Activated CD8-positive, alpha-beta memory T cell treated with anti-CD3 and anti-CD28 coated beads for 4 hours (primary cell): ENCODE results near the gene DENND11.
"Not testable (repeated sequence)": the region's sequence is repeated elsewhere in the genome, so short reads cannot be mapped to it uniquely, and the experiment has no call there.

Experiments
- DNase-seq, 2 donors: peaks; one replicate each; pipeline ENCODE4 v3.0.0-alpha.2; 2020; ENCODE audit warnings: low read depth in 2 of 2

Gene DENND11

DNA sequence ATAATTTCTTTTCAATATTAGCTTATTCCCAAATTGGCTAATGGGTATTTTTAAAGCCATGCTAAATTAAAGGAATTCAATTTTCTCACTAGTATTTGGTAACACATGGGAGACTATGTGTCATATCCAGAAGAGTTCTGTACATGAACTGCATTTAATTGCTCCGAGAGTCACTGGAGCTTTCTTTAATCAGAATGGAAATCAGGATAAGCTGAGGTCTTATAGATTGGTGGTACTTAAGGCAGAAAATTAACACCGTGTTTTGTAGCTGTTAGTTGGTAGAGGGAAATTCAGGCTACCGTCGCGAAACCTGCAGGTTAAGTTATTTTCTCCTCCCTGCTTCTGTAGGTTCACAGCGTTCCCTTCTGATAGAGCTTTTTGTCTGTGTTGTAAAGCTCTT, 6.4 kb upstream of the DENND11 start, which contains the start of gene WEE2:
Gene WEE2, plus strand, starts transcription at position 3 of the 400 bp plus-strand sequence. CDS start 406 bp downstream, outside the sequence.
- no peak for DNase-seq

DNA sequence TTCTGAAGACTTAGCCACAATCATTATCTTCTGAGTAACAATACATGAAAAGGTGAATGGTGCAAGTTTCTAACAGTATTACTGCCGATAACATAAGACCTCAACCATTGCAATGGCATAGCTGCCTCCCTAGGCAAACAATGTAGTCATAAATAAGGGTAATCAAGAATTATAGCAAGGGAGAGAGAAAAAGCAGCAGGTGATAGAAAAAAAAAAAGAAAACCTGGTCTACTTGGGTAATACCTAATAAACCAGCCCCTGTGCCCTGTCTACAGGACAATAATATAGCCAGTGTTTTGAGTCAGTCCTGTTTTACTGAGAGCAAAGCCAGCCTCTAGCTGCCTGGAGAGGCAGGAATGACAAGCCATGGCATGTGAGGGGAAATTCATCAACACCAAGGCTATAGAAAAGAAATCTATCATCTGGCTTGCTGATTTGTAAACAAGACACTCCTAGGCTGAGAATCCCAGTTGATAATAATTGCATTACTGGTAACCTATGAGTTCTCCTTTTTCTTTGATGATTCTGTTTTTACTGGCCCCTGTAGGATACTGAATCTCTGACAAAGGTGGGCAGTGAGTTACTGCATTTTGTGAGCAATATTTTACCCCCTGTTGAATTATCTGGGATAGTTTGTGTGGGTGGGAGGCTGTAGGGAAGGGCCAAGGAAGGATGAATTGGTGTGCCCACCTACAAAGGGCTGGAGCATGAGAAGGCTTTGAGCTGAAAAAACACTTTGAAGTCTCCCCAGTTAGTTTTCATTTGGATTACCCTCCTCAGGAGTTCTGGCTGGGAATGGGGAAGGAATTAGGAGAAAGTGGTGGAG, 4.5 kb upstream of the DENND11 start:
- DNase-seq = no peak

DNA sequence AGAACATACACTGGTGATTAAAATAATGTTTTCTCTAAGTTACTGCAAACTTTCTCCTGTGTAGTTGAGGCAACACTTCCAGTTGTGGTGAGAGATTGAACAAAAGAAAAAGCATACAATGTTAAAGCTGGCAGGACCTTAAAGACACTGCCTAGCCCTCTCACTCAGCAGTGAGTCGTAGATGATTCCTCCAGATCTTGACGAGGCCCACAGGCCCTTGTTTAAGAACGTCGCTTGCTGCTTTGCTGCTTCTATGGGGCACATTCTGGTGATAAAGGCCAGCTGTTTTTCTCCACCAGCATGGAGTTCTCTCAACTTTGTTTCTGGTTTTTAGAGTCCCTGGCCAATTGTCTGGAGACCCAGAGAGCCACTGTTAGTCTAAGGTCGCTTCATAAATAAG, 2.8 kb upstream of the DENND11 start:
- DNase-seq = no peak

DNA sequence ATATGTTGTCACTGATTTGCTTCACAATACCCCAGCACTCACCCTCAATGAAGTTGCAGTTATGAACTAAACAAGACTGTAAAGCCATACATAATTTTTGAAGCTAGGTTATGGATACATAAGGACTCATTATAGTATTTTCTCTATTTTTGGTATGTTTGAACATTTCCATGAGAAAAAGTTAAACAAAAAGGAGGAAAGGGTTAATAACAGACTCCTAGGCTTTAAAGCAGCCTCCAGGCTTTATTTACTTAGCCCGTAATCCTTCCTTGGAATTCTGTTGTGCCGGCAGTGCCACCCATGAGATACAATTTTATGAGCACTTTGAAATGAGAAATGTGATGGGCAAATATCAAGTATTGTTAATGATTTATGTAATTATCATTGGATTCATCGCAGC, 2.1 kb upstream of the DENND11 start:
- DNase-seq = no peak

DNA sequence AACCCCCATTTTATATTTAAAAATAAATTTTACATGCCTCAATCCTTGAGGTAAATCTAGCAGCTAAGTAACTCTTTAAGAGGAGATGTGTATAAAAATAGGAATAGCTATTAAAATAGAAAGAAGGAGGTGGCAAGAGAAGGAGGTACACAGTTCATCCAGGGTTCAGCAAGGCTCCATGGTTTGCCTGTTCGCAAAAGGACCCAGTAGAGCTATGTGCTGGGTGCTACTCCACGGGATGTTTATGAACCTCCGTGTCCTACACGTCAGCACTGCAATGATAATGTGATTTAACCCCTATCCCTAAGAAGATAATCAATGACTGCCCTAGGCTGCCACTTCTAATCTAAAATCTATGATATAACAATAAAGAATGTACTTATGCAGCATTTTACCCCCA, 926 bp upstream of the DENND11 start:
- DNase-seq = no peak

DNA sequence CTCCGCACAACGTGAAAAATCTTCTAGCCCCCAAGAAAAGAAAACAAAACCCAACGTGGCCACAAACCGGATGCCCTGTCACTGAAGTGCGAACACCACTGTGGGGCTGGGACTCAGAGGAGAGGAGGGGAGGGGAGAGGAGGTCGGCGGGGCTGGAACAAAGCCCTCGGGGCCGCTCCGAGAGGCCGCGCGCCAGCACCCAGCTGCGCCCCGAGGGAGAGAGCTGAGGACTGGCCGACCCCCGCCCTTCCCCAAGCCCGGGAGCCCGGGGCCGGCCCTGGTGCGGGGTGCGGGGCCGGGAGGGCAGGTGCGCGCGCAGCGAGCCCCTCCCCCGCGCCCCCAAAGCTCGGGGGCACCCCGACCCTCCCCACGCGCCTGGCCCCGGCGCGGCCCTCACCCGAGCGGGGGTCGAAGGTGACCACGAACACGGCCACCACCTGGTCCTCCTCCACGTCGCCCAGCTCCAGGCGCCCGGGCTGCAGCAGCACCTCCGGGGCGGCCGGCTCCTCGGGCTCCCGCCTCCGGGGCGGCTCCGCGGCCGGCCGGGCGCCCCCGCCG, 398 bp downstream of the DENND11 start:
- peak; percentile 48 to 58 for DNase-seq

DNA sequence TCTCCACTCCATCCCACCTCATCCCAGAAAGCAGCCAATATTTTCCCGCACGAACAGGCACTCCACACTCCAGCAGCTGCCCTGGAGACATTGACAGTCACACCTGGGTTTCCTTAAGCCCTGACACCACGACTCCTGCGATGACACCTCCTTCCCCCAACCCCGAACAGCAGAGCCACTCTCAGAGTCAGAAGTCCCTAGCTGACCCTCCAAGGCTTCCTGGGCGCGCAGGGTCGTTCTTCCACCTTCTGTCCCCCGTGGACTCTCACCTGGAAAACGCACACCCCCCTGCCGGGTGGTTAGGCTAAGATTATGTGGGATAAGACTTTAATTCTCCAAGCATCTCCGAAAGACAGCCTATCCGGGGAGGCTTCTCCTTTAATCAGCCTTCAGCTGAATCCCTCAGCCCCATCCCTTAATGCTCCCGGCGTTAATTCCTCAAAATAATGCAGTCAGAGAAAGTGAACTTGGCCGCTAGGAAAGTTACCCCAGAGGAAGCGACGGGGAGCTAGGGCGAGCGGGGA, 1.1 kb downstream of the DENND11 start:
- no peak for DNase-seq

DNA sequence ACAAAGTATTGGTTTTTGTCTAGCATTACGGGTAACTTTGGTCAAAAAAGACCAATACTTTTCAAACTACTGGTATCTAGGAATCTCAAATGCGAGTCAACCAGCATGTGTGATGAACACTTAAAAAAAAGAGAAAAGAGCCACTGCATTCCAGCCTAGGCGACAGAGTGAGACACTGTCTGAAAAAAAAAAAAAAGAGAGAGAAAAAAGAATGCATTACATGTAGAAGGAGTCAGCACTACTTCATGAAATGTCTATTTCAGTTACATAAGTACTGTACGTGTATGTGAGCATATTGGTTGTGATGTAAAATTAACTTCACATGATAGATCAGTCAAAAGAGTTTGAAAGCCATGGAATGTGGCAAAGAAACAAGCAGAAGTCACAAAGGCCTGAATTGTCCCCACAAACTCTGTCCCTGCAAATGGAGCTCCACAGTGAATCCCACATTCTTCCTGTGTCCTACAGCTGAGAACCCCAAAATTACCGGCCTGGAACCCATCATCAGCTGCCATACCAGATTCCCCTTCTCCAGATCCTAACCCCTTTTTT, 1.6 kb downstream of the DENND11 start:
- no peak for DNase-seq

DNA sequence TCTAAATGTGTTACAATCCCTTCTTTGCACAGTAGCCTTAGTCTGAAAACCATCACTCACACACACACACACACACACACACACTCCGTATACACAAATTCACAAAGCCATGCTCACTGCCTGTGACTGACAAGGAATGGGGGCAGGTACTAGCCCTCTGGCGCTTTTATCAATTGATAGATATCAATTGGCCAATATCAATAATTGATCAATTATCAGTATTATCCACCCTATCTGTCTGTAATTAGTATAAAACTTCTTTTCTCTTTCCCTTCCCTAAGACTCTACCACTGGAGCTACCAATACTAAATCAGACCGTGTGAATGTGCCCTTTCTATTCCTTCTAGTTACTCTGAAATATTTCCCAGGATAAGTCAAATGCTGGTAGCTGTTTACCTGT, 2.1 kb downstream of the DENND11 start:
- no peak for DNase-seq

DNA sequence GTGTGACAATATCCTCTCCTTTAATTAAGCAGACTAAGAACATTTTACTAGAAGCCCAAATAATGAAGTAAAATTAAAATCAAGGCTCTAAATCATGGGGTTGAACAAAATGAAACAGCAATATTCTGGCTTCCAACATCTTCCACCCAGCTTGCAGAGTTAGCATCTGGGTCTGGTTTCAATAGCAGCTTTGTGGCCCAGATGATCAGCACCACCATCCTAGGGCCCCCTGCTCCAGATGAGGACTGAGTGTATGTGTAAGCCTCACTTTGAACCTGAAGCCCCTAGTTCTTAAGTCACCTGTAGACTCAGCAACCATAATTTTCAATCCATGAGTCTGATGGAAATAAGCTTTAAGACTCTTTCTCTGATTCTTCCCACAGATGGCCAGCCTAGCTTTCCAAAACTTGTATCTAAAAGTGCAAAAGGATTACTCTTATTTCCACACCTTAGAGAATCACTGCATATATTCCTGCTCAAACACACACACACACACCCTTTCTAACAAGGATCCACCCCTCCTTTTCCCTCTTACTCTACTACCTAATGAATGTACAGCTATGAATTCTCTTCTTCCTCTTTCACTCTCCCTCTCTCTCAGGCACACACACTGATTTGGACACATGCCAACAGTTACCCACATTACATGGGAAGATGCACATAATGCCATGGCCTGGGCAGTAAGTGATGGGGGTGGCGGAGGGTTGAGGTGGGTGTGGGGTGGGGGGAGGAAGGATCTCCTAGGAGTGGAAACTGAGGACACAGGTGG, 3.5 kb downstream of the DENND11 start:
- no peak for DNase-seq

DNA sequence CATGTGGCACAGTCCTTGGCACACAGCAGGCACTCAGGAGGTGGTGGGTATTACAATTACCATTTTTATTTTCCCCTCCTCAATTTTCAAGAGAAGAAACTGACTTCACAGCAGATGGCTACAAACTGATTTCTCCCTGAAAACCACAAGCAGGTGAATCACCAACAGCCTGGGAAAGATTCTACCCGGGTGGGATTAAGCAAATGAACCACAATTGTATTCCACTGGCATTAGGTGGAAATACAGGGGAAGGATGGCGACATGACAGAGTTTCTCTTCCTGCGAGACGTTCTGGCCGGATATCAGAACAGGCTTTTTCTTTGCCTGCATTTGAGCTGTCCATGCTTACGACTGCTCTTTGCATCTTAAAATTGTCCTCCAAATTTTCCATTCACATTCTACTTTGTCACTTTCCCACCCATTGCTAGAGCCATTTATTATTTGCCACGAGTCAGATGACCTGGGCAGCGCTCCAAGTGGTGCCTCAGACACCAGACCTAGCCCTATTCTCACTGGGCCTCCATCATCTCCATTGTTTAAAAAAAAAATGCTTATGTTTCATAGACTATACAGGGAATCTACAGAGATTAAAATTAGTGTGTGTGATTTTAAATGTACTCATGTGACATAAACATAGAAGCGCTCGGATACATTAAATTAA, 4.6 kb downstream of the DENND11 start:
- no peak for DNase-seq

DNA sequence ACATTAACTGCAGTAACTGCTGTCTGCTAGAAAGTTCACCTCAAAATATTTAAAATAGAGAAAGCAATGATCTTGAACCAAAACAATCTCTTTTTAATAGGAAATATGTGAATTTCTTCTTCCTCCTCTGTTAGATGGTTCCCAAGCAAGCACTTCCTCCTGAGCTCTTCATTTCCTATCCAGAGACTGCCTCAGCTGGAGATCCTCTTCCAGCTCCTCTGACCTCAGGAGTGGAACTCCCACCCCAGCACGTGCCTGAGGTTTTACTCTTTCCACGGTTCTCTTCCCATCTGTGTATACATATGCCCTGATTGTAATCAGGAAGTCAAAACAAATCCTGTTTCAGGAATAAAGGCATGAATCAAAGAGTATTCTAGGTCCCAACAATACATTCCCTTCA, 5.6 kb downstream of the DENND11 start:
- DNase-seq = no peak

DNA sequence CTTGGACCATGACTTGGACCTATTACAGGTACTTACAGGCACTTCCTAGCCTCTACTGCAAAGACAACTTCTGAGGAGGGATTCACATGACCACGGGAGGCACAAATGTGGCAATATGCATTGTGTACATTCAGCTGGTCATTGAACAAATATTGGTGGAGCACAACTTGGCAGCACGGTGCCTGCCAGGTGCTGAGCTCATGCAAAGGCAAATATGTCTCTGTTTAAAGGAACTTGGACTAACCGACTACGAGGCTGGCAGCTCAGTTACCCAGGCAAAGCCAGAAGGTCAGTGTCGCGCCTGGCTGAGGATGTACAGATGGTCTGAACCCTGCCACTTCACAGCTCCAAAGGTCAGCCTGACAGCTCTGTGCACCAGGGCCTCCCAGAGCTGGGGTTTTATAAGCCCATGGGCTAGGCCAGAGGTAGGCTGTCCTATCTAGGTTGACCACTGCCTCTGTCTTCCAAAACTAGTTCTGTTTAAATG, 6.1 kb downstream of the DENND11 start:
- DNase-seq = no peak

DNA sequence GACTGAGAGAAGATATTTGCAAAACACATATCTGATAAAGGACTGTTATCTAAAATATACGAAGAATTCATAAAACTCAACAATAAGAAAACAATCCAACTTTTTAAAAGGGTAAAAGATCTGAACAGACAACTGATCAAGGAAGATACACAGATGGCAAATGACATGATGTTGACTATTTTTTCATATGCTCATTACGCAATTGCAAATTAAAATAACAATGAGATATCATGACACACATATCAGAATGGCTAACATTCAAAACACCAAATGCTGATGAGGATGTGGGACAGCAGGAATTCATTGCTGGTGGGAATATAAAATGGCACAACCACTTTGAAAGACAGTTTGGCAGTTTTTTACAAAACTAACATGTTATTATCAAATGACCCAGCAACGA, 8.9 kb downstream of the DENND11 start:
- no peak for DNase-seq

DNA sequence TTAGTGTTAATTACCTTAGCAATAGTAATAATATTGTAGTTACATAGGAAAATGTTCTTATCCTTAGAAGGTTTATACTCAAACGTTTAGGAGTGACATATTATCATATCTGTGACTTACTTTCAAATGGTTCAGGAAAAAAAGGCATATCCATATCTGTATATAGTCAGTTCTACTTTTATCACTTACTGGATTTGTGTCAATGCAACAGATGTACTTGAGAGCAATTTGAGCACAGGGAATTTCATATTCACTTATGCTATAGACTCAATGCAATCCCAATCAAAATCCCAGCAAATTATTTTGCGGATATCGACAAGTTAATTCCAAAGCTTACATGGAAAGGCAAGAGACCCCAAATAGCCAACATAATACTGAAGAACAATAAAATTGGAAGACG, 10.0 kb downstream of the DENND11 start:
- no peak for DNase-seq

DNA sequence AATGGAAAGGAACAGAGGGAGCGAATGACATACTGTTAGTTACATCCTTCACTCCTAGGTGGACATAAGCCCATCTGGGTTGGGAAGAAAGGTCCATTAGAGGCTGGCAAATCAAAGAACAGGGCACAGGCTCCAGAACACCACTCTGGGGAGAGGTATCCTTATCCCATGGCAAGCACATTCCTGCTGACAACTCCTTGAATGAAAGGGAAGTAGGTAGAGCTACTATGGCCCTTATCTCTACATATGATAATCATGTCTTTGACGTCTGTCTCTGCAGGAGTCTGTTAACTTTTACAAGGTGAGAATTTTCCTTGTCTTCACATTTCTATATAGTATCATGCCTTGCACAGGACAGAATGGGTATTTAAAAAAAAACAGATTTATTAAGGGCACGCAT, 10.4 kb downstream of the DENND11 start:
- no peak for DNase-seq

DNA sequence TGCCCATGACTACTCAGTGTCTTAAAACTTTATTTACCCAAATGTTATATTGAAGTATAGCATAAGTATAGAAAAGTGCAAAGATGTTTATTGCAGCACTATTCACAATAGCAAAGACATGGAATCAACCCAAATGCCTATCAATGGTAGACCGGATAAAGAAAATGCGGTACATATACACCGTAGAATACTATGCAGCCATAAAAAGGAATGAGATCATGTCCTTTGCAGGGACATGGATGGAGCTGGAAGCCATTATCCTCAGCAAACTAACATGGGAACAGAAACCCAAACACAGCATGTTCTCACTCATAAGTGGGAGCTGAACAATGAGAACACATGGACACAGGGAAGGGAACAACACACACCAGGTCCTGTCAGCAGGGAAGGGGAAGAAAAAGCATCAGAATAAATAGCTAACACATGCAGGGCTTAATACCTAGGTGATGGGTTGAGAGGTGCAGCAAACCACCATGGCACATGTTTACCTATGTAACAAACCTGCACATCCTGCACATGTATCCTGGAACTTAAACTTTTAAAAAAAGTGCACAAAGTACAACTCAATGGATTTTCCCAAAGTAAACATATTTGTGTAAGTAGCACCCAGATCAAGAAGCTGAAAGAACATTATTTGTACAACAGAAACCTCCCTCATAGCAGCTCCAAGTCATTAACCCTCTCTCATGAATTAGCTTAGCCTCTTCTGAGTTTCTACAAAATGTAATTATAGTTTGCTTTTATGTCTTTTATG, 12.7 kb downstream of the DENND11 start:
- not testable (repeated sequence) for DNase-seq

DNA sequence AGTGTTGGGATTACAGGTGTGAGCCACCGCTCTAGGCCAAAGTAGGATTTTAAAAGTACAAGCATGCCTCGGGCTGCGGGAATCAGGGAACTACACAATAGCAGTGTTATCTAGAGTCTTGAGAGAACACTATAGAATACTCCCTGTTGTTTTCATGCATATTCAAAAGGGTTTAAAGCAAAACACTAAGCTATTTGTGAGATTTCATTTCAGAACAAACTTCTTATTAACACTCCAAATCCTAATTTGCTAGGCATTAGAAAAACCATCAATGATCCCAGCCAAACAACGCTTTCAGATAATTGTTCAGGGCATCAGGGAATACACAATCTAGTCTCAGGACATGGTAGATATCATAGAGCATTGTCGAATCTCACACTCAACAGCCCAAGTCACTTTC, 13.9 kb downstream of the DENND11 start:
- DNase-seq = no peak

DNA sequence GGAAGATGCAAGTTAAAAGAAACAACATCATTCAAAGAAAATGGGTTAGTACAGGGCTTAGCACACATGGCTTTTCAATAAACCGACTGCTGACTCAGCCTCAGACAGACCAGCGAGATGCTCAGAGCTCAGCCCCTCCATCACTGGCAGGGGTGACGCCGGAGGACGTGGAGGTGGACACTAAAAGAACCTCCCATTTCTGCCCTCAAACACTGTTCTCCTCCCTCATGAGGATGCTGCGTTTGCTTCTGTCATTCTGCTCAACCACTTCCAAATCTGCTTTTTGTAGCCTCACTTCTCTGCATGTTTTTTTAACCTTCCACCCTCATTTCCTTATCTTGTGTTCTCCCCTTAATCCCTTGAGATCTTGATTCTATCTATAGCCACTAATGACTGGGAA, 15.3 kb downstream of the DENND11 start:
- no peak for DNase-seq

DNA sequence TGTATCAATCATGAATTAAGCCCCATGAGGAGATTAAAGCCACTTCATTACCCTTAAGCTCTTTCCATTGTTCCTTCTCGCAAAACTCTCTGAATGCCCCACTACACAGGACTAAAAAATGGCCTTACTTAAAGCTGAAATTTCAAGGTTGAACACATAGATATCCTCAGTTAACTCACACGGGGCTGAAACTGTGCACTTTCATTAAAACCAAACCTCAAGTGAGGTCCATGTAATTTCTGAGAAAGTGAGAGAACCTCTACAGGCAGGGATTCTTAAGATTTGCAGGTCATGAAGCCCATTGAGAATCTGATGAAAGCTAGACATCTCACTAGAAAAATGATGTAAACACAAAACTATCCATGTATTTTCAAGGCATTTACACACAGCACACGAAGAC, 15.9 kb downstream of the DENND11 start:
- DNase-seq = no peak
